Rectal smooth muscle tissue (tissue), 1 donor: ENCODE measurements around the gene RITA1.
"Not testable (repeated sequence)": the region's sequence is repeated elsewhere in the genome, so short reads cannot be mapped to it uniquely, and the experiment has no call there.

Experiments
- H3K27ac ChIP-seq: one replicate; pipeline ENCODE4 v1.7.0; 2013; ENCODE audit warnings: low read depth, low read length, inconsistent platforms
- H3K27me3 ChIP-seq: one replicate; pipeline ENCODE4 v1.7.0; 2013; ENCODE audit warnings: low read length; ENCODE audit not compliant: control insufficient read depth, insufficient read depth
- H3K36me3 ChIP-seq: one replicate; pipeline ENCODE4 v1.7.0; 2013; ENCODE audit warnings: low read length; ENCODE audit not compliant: control insufficient read depth, insufficient read depth
- H3K4me1 ChIP-seq: one replicate; pipeline ENCODE4 v1.7.0; 2013; ENCODE audit warnings: low read length; ENCODE audit not compliant: control insufficient read depth, insufficient read depth
- H3K4me3 ChIP-seq: one replicate; pipeline ENCODE4 v1.7.0; 2013; ENCODE audit warnings: low read length
- H3K9ac ChIP-seq: one replicate; pipeline ENCODE4 v1.7.0; 2013; ENCODE audit warnings: low read length

Gene RITA1

GRCh38 chr12:113203852-113204760 lies 18.6 kb downstream of the RITA1 start:
- no peaks in the 10 kb centered on the region for H3K36me3 ChIP-seq
- H3K4me3 ChIP-seq, result no peak overlapping the region
- H3K27ac ChIP-seq, result no peak overlapping the region
- H3K9ac ChIP-seq, result no peak overlapping the region
- H3K27me3 ChIP-seq, result no peaks in the 10 kb centered on the region
- H3K4me1 ChIP-seq, result no peaks in the 10 kb centered on the region

DNA sequence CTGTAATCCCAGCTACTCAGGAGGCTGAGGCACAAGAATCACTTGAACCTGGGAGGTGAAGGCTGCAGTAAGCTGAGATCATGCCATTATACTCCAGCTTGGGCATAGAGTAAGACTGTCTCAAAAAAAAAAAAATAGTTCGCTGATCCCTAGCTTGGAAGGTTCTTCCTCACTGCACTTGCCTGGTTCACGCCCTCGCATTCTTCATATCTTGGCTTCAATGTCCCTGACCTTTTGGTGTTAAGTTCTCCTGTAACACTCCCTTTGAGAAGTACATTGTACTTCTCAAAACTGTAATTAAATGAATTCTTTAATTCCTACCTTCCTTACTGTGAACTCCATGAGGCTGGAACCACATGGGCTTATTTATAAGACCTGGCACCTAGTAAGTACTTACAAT lies 19.3 kb downstream of the RITA1 start:
- H3K9ac ChIP-seq, result no peak overlapping the region
- no peaks in the 10 kb centered on the region for H3K27me3 ChIP-seq
- no peaks in the 10 kb centered on the region for H3K4me1 ChIP-seq
- H3K36me3 ChIP-seq, result no peaks in the 10 kb centered on the region
- H3K27ac ChIP-seq, result no peak overlapping the region
- H3K4me3 ChIP-seq, result no peak overlapping the region

- not testable (repeated sequence) for H3K27ac ChIP-seq, H3K36me3 ChIP-seq, H3K4me1 ChIP-seq, H3K4me3 ChIP-seq, H3K9ac ChIP-seq, H3K27me3 ChIP-seq
Observed at GRCh38 chr12:113206802-113207201, 21.3 kb downstream of the RITA1 start.

GRCh38 chr12:113207613-113208040 lies 22.1 kb downstream of the RITA1 start:
- Histone ChIP-seq H3K36me3 (no peaks in the 10 kb centered on the region), H3K27ac (no peak overlapping the region), H3K9ac (no peak overlapping the region), H3K27me3 (no peaks in the 10 kb centered on the region), H3K4me1 (no peaks in the 10 kb centered on the region), H3K4me3 (no peak overlapping the region)

DNA sequence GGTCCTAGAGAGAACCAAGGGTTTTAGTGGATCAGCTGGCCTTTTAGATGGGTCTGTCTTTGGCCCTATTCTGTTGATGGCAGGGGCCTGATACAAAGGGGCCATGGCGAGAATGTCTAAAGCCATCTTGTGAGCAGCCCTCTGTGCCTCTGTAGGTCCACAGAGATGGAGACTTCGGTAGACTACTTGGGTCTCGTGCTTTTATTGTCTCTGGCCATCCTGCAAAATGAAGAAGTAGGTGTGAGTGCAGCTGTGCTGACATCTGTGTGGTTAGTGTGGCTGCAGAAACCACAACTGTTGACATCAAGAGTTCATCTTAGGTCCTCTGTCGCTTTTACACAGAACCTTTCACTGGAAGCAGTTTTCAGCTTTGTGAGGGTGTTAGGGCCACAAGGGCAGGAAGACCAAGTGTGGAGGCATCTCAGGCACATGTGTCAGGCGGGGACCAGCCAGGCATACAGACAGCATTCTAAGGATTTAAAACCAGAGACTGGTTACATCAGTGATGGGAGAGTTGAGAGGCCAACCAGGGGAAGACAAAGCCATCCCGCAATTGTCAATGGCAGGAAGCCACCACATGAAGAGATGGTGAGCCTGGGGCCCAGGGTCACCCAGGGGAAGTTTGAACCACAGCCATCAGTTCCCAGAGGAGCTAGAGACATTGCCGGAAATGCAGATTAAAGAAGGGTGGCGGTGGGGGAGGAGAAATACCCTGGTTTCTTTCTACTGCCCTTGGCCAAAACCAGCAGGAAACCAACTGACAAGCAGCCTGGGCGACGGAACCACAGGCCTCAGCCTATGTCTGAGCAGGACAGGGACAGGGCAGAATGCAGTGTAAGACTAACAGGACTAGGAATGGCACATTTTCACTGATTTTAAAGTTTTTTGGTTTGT lies 22.8 kb downstream of the RITA1 start:
- no peak overlapping the region for H3K27ac ChIP-seq
- no peak overlapping the region for H3K9ac ChIP-seq
- H3K36me3 ChIP-seq, result no peaks in the 10 kb centered on the region
- H3K27me3 ChIP-seq, result no peaks in the 10 kb centered on the region
- no peaks in the 10 kb centered on the region for H3K4me1 ChIP-seq
- no peak overlapping the region for H3K4me3 ChIP-seq

DNA sequence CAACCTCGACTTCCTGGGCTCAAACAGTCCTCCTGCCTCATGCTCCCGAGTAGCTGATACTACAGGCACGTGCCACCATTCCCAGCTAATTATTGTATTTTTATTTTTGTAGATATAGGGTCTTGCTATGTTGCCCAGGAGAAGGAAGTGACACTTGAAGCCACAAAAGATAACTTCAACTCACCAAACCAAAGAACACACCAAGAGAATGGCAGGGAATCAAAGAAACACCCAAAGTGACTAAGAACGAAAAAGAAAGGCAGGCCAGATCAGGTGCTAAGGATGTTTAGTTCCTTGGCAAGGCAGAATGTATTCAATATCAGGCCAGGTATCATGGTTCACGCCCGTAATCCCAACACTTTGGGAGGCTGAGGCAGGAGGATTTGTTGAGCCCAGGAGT lies 25.6 kb downstream of the RITA1 start:
- no peak overlapping the region for H3K27ac ChIP-seq
- no peak overlapping the region for H3K9ac ChIP-seq
- no peaks in the 10 kb centered on the region for H3K27me3 ChIP-seq
- no peaks in the 10 kb centered on the region for H3K4me1 ChIP-seq
- no peak overlapping the region for H3K4me3 ChIP-seq
- H3K36me3 ChIP-seq, result no peaks in the 10 kb centered on the region

GRCh38 chr12:113214895-113215400 lies 29.4 kb downstream of the RITA1 start:
- no peak overlapping the region for H3K27ac ChIP-seq
- H3K9ac ChIP-seq, result no peak overlapping the region
- no peaks in the 10 kb centered on the region for H3K27me3 ChIP-seq
- no peaks in the 10 kb centered on the region for H3K36me3 ChIP-seq
- no peaks in the 10 kb centered on the region for H3K4me1 ChIP-seq
- H3K4me3 ChIP-seq, result no peak overlapping the region

- Histone ChIP-seq H3K4me1 (no peaks in the 10 kb centered on the region), H3K36me3 (no peaks in the 10 kb centered on the region), H3K27me3 (no peaks in the 10 kb centered on the region), H3K27ac (no peak overlapping the region), H3K9ac (no peak overlapping the region), H3K4me3 (no peak overlapping the region)
Observed at GRCh38 chr12:113216027-113216426, 30.5 kb downstream of the RITA1 start.

- no peaks in the 10 kb centered on the region for H3K36me3 ChIP-seq
- H3K27me3 ChIP-seq, result no peaks in the 10 kb centered on the region
- no peak overlapping the region for H3K9ac ChIP-seq
- no peak overlapping the region for H3K27ac ChIP-seq
- peak overlapping the region; percentile 70 for H3K4me3 ChIP-seq
- H3K4me1 ChIP-seq, result peaks cover 18% of the 10 kb centered on the region
Observed at GRCh38 chr12:113220593-113221180, 35.2 kb downstream of the RITA1 start.

- Histone ChIP-seq H3K4me3 (peak within 1 kb of the TSS; percentile 97), H3K9ac (peak within 1 kb of the TSS; percentile 87), H3K4me1 (peaks cover 18% of the 10 kb centered on the region), H3K27me3 (no peaks in the 10 kb centered on the region), H3K27ac (peak within 1 kb of the TSS; percentile 91), H3K36me3 (no peaks in the 10 kb centered on the region)
Observed at GRCh38 chr12:113221181-113221996, 35.9 kb downstream of the RITA1 start, which contains the start of gene TPCN1. Gene TPCN1, plus strand, starts transcription at chr12:113221464. Its CDS starts 5,389 bp downstream, at chr12:113226853.

GRCh38 chr12:113221997-113222729 lies 36.6 kb downstream of the RITA1 start:
- Histone ChIP-seq H3K27ac (peak overlapping the region; percentile 91), H3K27me3 (no peaks in the 10 kb centered on the region), H3K36me3 (peaks cover 5% of the 10 kb centered on the region), H3K4me3 (peak overlapping the region; percentile 97), H3K4me1 (peaks cover 18% of the 10 kb centered on the region), H3K9ac (peak overlapping the region; percentile 87)
